IMR-90 (cell line): ENCODE data around the gene CCDC184. TPM values are rescaled to one million over a fixed set of nuclear protein-coding genes. Genes with fewer than 3 reads are reported as not detected.
A peak's percentile ranks its signal among the peaks of the same experiment; 100 is the strongest.

Experiments
- ATAC-seq: fragments of 200-7000 bp; cut with Tn5 transposase; 2 replicates; pipeline ENCODE4 v1.9.1; 2020; ENCODE audit warnings: low read depth, mild to moderate bottlenecking, moderate library complexity
- BruUV-seq: library from RNA; stranded (reverse); fragments of 400-500 nt; replicated peaks from 2 replicates; lab custom pipeline; 2021; lab: Mats Ljungman, UMichigan
- CTCF ChIA-PET: fragments of 300-600 bp; formaldehyde crosslinking; extraction: SDS; loops from one replicate; lab custom pipeline; 2021; ENCODE audit warnings: antibody characterized with exemption; lab: Yijun Ruan, JAX
- POLR2A ChIA-PET: fragments of 300-600 bp; sonication (Branson Sonifier 250); formaldehyde crosslinking; loops from one replicate; lab custom pipeline; 2022; ENCODE audit warnings: antibody characterized with exemption; ENCODE audit not compliant: unreplicated experiment; lab: Charles Lee
- DNase-seq: peaks from one replicate; pipeline ENCODE4 v3.0.0; 2013
- H2AFZ ChIP-seq: replicated peaks from 2 replicates; pipeline ENCODE3; 2013; ENCODE audit warnings: low read length, mild to moderate bottlenecking; ENCODE audit not compliant: poor library complexity
- H2AK5ac ChIP-seq: 2 replicates; pipeline ENCODE4 v1.6.1; 2013; ENCODE audit warnings: low read depth, low read length, inconsistent platforms
- H2AK9ac ChIP-seq: replicated peaks from 2 replicates; pipeline ENCODE3; 2013; ENCODE audit warnings: mild to moderate bottlenecking, low read depth, low read length, moderate library complexity; ENCODE audit not compliant: poor library complexity
- H2BK120ac ChIP-seq: 2 replicates; pipeline ENCODE4 v1.6.1; 2013; ENCODE audit warnings: low read depth, low read length, inconsistent platforms
- H2BK15ac ChIP-seq: 3 replicates; pipeline ENCODE4 v1.6.1; 2013; ENCODE audit warnings: low read depth, low read length, inconsistent platforms
- H2BK20ac ChIP-seq: 2 replicates; pipeline ENCODE4 v1.6.1; 2013; ENCODE audit warnings: low read depth, mild to moderate bottlenecking, inconsistent platforms, low read length, moderate library complexity
- H2BK5ac ChIP-seq: 2 replicates; pipeline ENCODE4 v1.6.1; 2013; ENCODE audit warnings: mild to moderate bottlenecking, low read depth, low read length, inconsistent platforms; ENCODE audit not compliant: poor library complexity, severe bottlenecking
- H3K14ac ChIP-seq: replicated peaks from 2 replicates; pipeline ENCODE4 v1.6.1; 2013; ENCODE audit warnings: low read depth, low read length, inconsistent platforms
- H3K18ac ChIP-seq: 2 replicates; pipeline ENCODE4 v1.6.1; 2013; ENCODE audit warnings: low read depth, low read length, control low read depth
- H3K23ac ChIP-seq: 2 replicates; pipeline ENCODE4 v1.6.1; 2013; ENCODE audit warnings: low read depth, low read length, inconsistent platforms
- H3K27ac ChIP-seq: 2 replicates; pipeline ENCODE4 v1.5.1; 2013; ENCODE audit warnings: mild to moderate bottlenecking, control low read depth, low read length; ENCODE audit not compliant: insufficient read depth
- H3K27me3 ChIP-seq: 2 replicates; pipeline ENCODE4 v1.6.1; 2013; ENCODE audit warnings: low read length; ENCODE audit not compliant: control insufficient read depth, insufficient read depth
- H3K36me3 ChIP-seq: 2 replicates; pipeline ENCODE4 v1.6.1; 2013; ENCODE audit warnings: low read length, mixed read lengths; ENCODE audit not compliant: control insufficient read depth, insufficient read depth
- H3K4ac ChIP-seq: 2 replicates; pipeline ENCODE4 v1.6.1; 2013; ENCODE audit warnings: low read depth, low read length, inconsistent platforms
- H3K4me1 ChIP-seq: 2 replicates; pipeline ENCODE4 v1.6.1; 2013; ENCODE audit warnings: low read length, mixed read lengths; ENCODE audit not compliant: control insufficient read depth, insufficient read depth
- H3K4me2 ChIP-seq: 2 replicates; pipeline ENCODE4 v1.6.1; 2013; ENCODE audit warnings: low read depth, mild to moderate bottlenecking, control low read depth, low read length, moderate library complexity
- H3K4me3 ChIP-seq: 2 replicates; pipeline ENCODE4 v1.5.1; 2013; ENCODE audit warnings: low read depth, mild to moderate bottlenecking, control low read depth, low read length, moderate library complexity; ENCODE audit not compliant: insufficient read depth
- H3K56ac ChIP-seq: 2 replicates; pipeline ENCODE4 v1.6.1; 2013; ENCODE audit warnings: low read length, inconsistent platforms; ENCODE audit not compliant: insufficient read depth; ENCODE audit errors: extremely low read depth
- H3K79me1 ChIP-seq, 2 experiments: 2 replicates each; pipeline ENCODE4 v1.6.1; 2013; ENCODE audit warnings: low read length in 2 of 2, inconsistent platforms in 1 of 2, low read depth in 1 of 2
- H3K9ac ChIP-seq: 2 replicates; pipeline ENCODE4 v1.6.1; 2013; ENCODE audit warnings: low read depth, low read length, control low read depth
- H3K9me1 ChIP-seq: 2 replicates; pipeline ENCODE4 v1.6.1; 2013; ENCODE audit warnings: low read length, inconsistent platforms; ENCODE audit not compliant: insufficient read depth
- H3K9me3 ChIP-seq: 2 replicates; pipeline ENCODE4 v1.6.1; 2013; ENCODE audit warnings: low read length; ENCODE audit not compliant: control insufficient read depth, insufficient read depth
- H4K20me1 ChIP-seq: 2 replicates; pipeline ENCODE4 v1.6.1; 2013; ENCODE audit warnings: low read length, inconsistent platforms; ENCODE audit not compliant: insufficient read depth
- H4K5ac ChIP-seq: 2 replicates; pipeline ENCODE4 v1.6.1; 2013; ENCODE audit warnings: mild to moderate bottlenecking, low read depth, low read length, control low read depth
- H4K8ac ChIP-seq, 2 experiments: 2 replicates each; pipeline ENCODE4 v1.6.1; 2013; ENCODE audit warnings: low read depth in 2 of 2, low read length in 2 of 2, control low read depth in 1 of 2, inconsistent platforms in 1 of 2
- H4K91ac ChIP-seq: 2 replicates; pipeline ENCODE4 v1.6.1; 2013; ENCODE audit warnings: low read depth, low read length, inconsistent platforms; ENCODE audit not compliant: insufficient read depth
- RAD21 ChIP-seq: IDR thresholded peaks from 2 replicates; pipeline ENCODE4 v1.6.1; 2012; ENCODE audit warnings: low read length, improper control_type of control experiment
- RCOR1 ChIP-seq: IDR thresholded peaks from 2 replicates; pipeline ENCODE4 v1.6.1; 2012; ENCODE audit warnings: mild to moderate bottlenecking, low read length, improper control_type of control experiment; ENCODE audit not compliant: insufficient replicate concordance
- WGBS, 2 experiments: methylation state at CpG; one replicate each; pipeline versions ENCODE4 v1.1.5 to v1.1.7; 2013; ENCODE audit warnings: missing lambda C conversion rate in 2 of 2; ENCODE audit not compliant: insufficient read length in 1 of 2; ENCODE audit errors: extremely low coverage in 2 of 2; 5-methylcytosine and 5-hydroxymethylcytosine counted together
- dilution Hi-C: fragments of 300-500 bp; cut with HindIII; formaldehyde crosslinking; loops from one replicate; pipeline ENCODE4 v1.14.3; 2018; ENCODE audit warnings: low sequenced_read_pairs; ENCODE audit not compliant: unreplicated experiment
- in situ Hi-C: fragments of 300-500 bp; cut with MboI; formaldehyde crosslinking; loops from 3 replicates; pipeline ENCODE4 v1.14.3; 2019; ENCODE audit warnings: low sequenced_read_pairs, inconsistent platforms, mixed read lengths
- intact Hi-C: fragments of 100-400 bp; cut with micrococcal nuclease; formaldehyde crosslinking; loops from 2 replicates; pipeline ENCODE4 v1.10.0; 2022
- polyA plus RNA-seq, 3 experiments: library from polyadenylated mRNA; depleted of rRNA; stranded (reverse); fragments of >200 nt; gene quantifications; 2 replicates each; pipeline ENCODE4 v1.2.3, GENCODE V29; 2012; ENCODE audit warnings: low replicate concordance in 1 of 3
- total RNA-seq: library from RNA; depleted of rRNA; stranded (reverse); fragments of >200 nt; gene quantifications from 2 replicates; pipeline ENCODE4 v1.2.3, GENCODE V29; 2012

Gene CCDC184
- total and polyA plus RNA-seq, 2 of the 4 experiments (the other 2 are of a cell fraction), result 0.18 to 0.22 TPM

GRCh38 chr12:48182631-48183030 is 813 bp upstream of the CCDC184 start:
- no CpG with 5 or more reads among the region's 7 CpGs for WGBS, 2 experiments
- no peak overlapping the region for H3K4ac ChIP-seq

More at GRCh38 chr12:48182631-48183030, 813 bp upstream of the CCDC184 start:
- no peak overlapping the region; the same call in 1 of the 2 replicates for H3K23ac ChIP-seq
- no peak overlapping the region for H3K56ac ChIP-seq
- H2BK5ac ChIP-seq, result no peak overlapping the region
- no peak overlapping the region for H2AK5ac ChIP-seq
- DNase-seq (no peak), ATAC-seq (no peak)
- H4K91ac ChIP-seq, result no peak overlapping the region
- H3K27ac ChIP-seq, result no peak overlapping the region; the same call in 1 of the 2 replicates
- H3K9me3 ChIP-seq, result no peaks in the 10 kb centered on the region
- peak overlapping the region; percentile 89 for H3K4me2 ChIP-seq
- H3K4me1 ChIP-seq, result peaks cover 3% of the 10 kb centered on the region; the same call in 1 of the 2 replicates
- peak overlapping the region; percentile 41 for H3K9ac ChIP-seq
- H2BK120ac ChIP-seq, result no peak overlapping the region
- intact Hi-C loops, result no loop called here
- no peaks in the 10 kb centered on the region for H4K20me1 ChIP-seq
- ChIA-PET CTCF (interaction anchor here (0.9 to 1.3 kb wide), 5 partner anchors 9 to 90 kb away, joined by 4 to 7 read pairs (median 4); partner anchors contain the start of gene ASB8), POLR2A (no interaction called here)
- TF ChIP-seq RAD21 (no peak), RCOR1 (no peak)
- no TSS peak for BruUV-seq
- H3K9me1 ChIP-seq, result no peaks in the 10 kb centered on the region; the same call in 1 of the 2 replicates
- dilution Hi-C loops, result no loop called here
- H2AK9ac ChIP-seq, result no peak overlapping the region
- H3K18ac ChIP-seq, result no peak overlapping the region
- in situ Hi-C loops, result no loop called here
- H2BK20ac ChIP-seq, result no peak overlapping the region
- H3K79me1 ChIP-seq, result no peaks in the 10 kb centered on the region
- H3K14ac ChIP-seq, result no peak overlapping the region; the same call in 1 of the 2 replicates
- no peak overlapping the region for H2BK15ac ChIP-seq
- H3K27me3 ChIP-seq, result peaks cover 60% of the 10 kb centered on the region
- peak overlapping the region; percentile 89 for H2AFZ ChIP-seq
- peak overlapping the region; percentile 51 for H3K4me3 ChIP-seq
- no peak overlapping the region for H4K5ac ChIP-seq
- H4K8ac ChIP-seq, result peak overlapping the region in 1 of 2 experiments; percentile 64; a peak in 2 of 4 replicates
- no peaks in the 10 kb centered on the region for H3K36me3 ChIP-seq
